H1 (cell line): Measurements from ENCODE around the gene YPEL2. TPM values are rescaled to one million over a fixed set of nuclear protein-coding genes. Genes with fewer than 3 reads are reported as not detected.

ENCODE experiments used
- BACH1 ChIP-seq: IDR thresholded peaks from 2 replicates; pipeline ENCODE4 v1.6.1; 2012; ENCODE audit warnings: low read length, improper control_type of control experiment
- CHD2 ChIP-seq: IDR thresholded peaks from 2 replicates; pipeline ENCODE4 v1.6.1; 2012; ENCODE audit warnings: low read length, improper control_type of control experiment
- CHD7 ChIP-seq: fragments of 300-600 bp; sonication (generic); IDR thresholded peaks from 2 replicates; pipeline ENCODE4 v1.7.1; 2012; ENCODE audit warnings: low read length, moderate library complexity, mild to moderate bottlenecking, inconsistent platforms; ENCODE audit not compliant: insufficient replicate concordance
- EP300 ChIP-seq, 2 experiments: IDR thresholded peaks; 1 replicate in 1 of 2; 2 replicates in 1 of 2; pipeline ENCODE4 v1.6.1; 2011 to 2012; ENCODE audit warnings: low read depth in 2 of 2, low read length in 2 of 2, mild to moderate bottlenecking in 2 of 2, borderline replicate concordance in 1 of 2, inconsistent platforms in 1 of 2, moderate library complexity in 1 of 2
- EZH2 ChIP-seq: fragments of 200-600 bp; sonication (generic); IDR thresholded peaks from 2 replicates; pipeline ENCODE4 v1.7.1; 2012; ENCODE audit warnings: low read depth, mild to moderate bottlenecking, moderate library complexity, low read length, inconsistent platforms; ENCODE audit not compliant: severe bottlenecking
- SAP30 ChIP-seq: fragments of 300-600 bp; sonication (generic); IDR thresholded peaks from 2 replicates; pipeline ENCODE4 v1.7.1; 2012; ENCODE audit warnings: low read length, moderate library complexity, mild to moderate bottlenecking, inconsistent platforms; ENCODE audit not compliant: insufficient read depth, insufficient replicate concordance
- SP1 ChIP-seq: IDR thresholded peaks from 2 replicates; pipeline ENCODE4 v1.6.1; 2011; ENCODE audit warnings: low read depth, low read length
- SRF ChIP-seq: IDR thresholded peaks from 2 replicates; pipeline ENCODE4 v1.6.1; 2011; ENCODE audit warnings: mild to moderate bottlenecking, low read depth, low read length, moderate library complexity
- TAF1 ChIP-seq: IDR thresholded peaks from 2 replicates; pipeline ENCODE4 v1.6.1; 2011; ENCODE audit warnings: mild to moderate bottlenecking, low read depth, low read length
- polyA plus RNA-seq, 7 experiments: library from polyadenylated mRNA; depleted of rRNA in 3 of 7; stranded (reverse) in 5 of 7; unstranded in 2 of 7; fragments of >200 nt in 5 of 7; fragments of 200-250 nt in 2 of 7; gene quantifications; 1 replicate in 5 of 7; 2 replicates in 1 of 7; 4 replicates in 1 of 7; pipeline versions ENCODE4 v1.2.1 to v1.2.3, GENCODE V29; 2011 to 2013; ENCODE audit warnings: missing spikeins in 2 of 7, mixed read lengths in 2 of 7
- total RNA-seq: library from RNA; stranded (reverse); fragmentation: NEBNext Ultra II Directional; extraction: Animal tissue kit (Norgen Biotek cat#: 25700); gene quantifications from 2 replicates; pipeline ENCODE4 v1.2.1, GENCODE V29; 2021

YPEL2 gene
- total and polyA plus RNA-seq, 2 of the 8 experiments (the other 6 are each of a cell fraction or from before 2014, with no cell fraction given), result 1.6 to 3.5 TPM

GRCh38 chr17:59378675-59379074, 47.2 kb downstream of the YPEL2 start (continued):
- TF ChIP-seq CHD2 (no peak), SRF (no peak), SP1 (no peak), EZH2 (no peak), SAP30 (no peak), TAF1 (no peak), BACH1 (no peak), CHD7 (no peak), EP300 (IDR thresholded peaks at IDR 0.05; ENCODE audit: borderline replicate concordance in 1 of 2, low read depth in 2 of 2, low read length in 2 of 2) (no peak)
